Middle frontal gyrus (tissue), 1 donor: Measurements from ENCODE around the gene ZFAND6.
"Not testable (repeated sequence)": the region's sequence is repeated elsewhere in the genome, so short reads cannot be mapped to it uniquely, and the experiment has no call there.

ENCODE experiments used
- DNase-seq: peaks from one replicate; pipeline ENCODE4 v3.0.0-alpha.2; 2015; ENCODE audit warnings: low spot score; ENCODE audit errors: extremely low spot score

ZFAND6 gene

DNA sequence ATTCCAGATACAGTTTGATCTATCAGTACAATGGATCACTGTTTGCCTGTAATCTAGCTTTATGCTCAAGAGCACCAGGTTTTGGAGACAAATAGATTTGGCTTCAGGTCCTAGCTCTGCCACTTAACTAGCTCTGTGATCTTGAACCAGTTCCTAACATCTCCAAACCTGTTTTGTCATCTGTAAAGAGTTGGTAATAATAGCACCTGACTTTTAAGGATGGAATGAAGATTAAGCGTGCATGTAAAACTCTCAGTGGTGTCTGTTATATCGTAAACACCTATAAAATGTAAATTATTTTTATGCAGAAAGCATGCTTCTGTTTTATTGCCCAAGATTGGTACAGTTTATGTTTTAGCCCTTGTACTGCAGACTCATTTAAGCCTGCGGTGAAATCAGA is 36.5 kb downstream of the ZFAND6 start:
- no peak for DNase-seq

- DNase-seq, result no peak
Observed at GRCh38 chr15:80098341-80098740, 38.9 kb downstream of the ZFAND6 start.

DNA sequence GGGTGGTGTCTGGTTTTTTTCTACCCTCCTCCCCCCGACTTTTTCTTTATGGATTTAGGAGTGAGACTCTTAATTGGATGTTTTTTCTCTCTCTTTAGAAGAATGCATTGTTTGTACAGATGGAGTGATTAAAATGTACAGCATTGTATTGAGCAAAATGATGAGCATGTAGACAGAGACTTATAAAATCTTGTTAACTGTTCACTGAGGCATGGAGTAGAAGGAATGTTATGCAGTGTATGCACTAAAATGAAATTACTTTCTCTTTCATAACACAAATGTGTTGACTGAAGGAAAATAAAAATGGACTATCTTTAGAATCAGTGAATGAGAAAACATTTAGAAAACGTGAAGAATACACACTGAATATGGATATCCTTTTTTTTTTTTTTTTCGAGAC is 39.8 kb downstream of the ZFAND6 start:
- no peak for DNase-seq

DNA sequence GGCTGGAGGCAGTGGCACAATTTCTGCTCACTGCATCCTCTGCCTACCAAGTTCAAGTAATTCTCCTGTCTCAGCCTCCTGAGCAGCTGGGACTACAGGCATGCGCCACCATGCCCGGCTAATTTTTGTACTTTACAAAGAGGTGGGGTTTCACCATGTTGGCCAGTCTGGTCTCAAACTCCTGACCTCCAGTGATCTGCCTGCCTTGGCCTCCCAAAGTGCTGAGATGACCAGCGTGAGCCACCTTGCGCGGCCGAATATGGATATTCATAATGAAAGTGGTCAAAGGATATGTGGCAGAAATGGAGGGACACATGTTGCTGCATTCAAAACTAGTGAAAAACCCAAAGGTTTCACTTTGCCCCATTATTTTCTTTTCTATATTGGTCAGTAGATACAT is 40.2 kb downstream of the ZFAND6 start:
- not testable (repeated sequence) for DNase-seq

GRCh38 chr15:80100247-80100646 is 40.8 kb downstream of the ZFAND6 start:
- DNase-seq, result no peak

DNA sequence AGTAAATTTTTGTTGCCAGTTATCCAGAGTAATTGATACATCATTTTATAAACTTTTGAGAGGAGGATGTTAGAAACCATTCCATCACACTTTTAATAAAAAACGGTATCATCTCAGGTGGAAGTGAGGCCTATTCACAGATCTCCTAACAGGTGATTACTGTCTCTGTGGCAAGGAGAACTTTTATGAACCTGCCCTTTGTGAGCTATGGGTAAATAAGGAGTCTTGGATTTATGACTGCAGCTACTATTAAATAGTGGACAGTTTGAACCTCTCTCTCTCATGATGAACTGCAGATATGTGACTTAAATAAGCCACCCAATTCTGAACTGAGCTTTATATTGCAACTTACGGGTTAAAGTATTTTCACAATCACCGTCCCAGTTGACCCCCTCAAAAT is 45.7 kb downstream of the ZFAND6 start:
- no peak for DNase-seq

- no peak for DNase-seq
Observed at GRCh38 chr15:80105595-80105994, 46.1 kb downstream of the ZFAND6 start.

- no peak for DNase-seq
Observed at GRCh38 chr15:80106051-80106450, 46.6 kb downstream of the ZFAND6 start.

GRCh38 chr15:80107204-80107603 is 47.7 kb downstream of the ZFAND6 start:
- DNase-seq, result no peak

GRCh38 chr15:80107774-80108173 is 48.3 kb downstream of the ZFAND6 start:
- no peak for DNase-seq

- no peak for DNase-seq
Observed at GRCh38 chr15:80109388-80109787, 49.9 kb downstream of the ZFAND6 start.

DNA sequence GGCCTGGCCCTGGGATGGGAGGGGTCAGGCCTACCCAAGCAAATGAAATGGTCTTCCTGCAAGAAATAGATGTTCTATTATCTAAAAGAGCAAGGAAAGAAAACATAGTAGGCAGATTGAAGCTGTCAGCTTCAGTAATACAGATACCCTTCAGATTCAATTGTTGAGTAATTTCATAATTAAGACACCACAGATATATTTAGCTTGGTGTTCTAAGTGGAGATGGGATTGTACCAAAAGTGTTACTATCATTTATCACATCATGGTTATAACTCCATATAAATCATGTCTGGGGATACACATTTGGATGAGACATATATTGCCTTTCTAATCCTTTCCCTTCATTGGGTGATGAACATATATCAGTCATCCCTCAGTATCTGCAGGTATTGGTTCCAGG is 51.4 kb downstream of the ZFAND6 start:
- DNase-seq, result no peak

DNA sequence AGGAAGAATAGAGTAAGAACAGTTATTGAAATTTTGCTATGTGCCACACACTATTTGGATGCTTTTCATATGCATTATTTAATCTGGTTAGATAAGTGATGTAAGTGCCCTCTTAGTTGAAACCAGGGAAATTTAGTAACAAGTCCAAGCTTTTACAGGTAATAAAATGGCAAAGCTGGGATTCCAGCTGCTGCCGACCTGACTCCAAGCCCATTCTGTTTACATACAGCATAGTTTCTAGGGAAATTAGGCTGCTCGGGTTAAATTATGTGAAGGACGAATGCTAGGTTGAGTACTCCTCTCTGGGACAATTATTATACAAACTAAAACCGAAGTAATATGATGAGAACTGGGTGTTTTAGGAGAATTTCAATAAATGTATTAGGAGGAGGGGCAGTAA is 54.6 kb downstream of the ZFAND6 start:
- DNase-seq, result no peak

- DNase-seq, result no peak
Observed at GRCh38 chr15:80115021-80115420, 55.5 kb downstream of the ZFAND6 start.

GRCh38 chr15:80118956-80119355 is 59.5 kb downstream of the ZFAND6 start:
- no peak for DNase-seq

GRCh38 chr15:80120636-80121035 is 61.2 kb downstream of the ZFAND6 start:
- DNase-seq, result no peak

DNA sequence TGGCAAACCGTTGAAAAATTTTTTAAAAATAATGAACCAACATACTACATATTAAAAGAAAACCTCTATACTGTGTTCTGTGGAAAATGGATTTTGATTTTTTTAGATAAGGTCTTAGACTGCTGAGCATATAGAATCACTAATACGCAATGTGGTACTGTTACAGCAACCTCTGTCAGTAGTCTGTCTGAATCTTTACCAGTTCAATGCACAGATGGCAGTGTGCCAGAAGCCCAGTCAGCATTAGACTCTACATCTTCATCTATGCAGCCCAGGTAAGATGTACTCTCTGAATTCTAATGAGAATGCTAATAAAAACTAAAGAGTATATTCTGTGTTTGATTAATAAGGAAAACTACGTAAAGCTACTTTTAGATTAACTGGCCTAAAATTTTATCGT is 62.1 kb downstream of the ZFAND6 start:
- no peak for DNase-seq

GRCh38 chr15:80123034-80123433 is 63.6 kb downstream of the ZFAND6 start:
- DNase-seq, result no peak

DNA sequence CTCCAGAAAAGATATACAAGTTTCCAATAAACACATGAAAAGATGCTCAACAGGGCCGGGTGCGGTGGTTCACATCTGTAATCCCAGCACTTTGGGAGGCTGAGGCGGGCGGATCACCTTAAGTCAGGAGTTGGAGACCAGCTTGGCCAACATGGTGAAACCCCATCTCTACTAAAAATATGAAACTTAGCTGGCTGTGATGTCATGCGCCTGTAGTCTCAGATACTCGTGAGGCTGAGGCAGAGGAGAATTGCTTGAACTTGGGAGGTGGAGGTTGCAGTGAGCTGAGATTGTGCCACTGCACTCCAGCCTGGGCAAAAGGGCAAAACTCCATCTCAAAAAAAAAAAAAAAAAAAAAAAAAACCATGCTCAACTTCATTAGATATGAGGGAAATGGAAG is 67.8 kb downstream of the ZFAND6 start:
- not testable (repeated sequence) for DNase-seq

GRCh38 chr15:80127911-80128310 is 68.4 kb downstream of the ZFAND6 start:
- no peak for DNase-seq

DNA sequence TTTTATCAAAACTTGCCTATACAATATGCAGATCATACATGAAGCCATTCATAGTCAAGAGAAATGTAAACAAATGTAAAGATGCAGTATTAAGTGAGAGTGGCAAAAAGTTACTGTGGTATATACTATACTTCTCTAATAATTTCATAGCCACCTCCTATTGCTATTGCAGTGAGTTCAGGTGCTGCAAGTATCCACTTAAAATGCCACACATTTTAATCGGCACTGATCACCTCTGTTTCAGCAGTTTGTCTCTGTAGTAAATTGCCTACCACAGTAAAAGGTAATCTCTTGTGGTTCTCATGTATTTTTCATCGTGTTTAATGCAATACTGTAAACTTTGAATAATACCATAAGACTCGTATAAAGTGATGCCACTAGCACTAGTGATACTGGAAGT is 72.9 kb downstream of the ZFAND6 start:
- DNase-seq, result no peak

GRCh38 chr15:80136854-80137253 is 77.4 kb downstream of the ZFAND6 start:
- DNase-seq, result no peak

DNA sequence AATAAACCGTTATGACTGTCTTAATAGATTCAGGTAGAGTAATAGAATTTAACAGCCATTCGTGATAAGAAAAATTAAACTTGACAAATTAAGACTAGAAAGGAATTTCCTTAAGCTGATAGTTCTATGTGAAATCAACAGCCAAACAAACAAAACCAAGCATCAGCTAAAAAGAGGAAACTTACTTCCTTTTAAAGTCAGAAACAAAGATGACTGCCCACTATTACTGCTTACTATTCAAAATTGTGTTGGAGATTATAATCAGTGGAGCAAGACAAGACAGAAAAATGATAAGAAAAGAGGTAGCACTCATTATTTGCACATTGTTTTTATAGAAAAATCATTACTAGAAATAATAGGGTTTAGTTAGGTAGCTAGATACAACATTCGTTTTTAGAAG is 79.5 kb downstream of the ZFAND6 start:
- no peak for DNase-seq

DNA sequence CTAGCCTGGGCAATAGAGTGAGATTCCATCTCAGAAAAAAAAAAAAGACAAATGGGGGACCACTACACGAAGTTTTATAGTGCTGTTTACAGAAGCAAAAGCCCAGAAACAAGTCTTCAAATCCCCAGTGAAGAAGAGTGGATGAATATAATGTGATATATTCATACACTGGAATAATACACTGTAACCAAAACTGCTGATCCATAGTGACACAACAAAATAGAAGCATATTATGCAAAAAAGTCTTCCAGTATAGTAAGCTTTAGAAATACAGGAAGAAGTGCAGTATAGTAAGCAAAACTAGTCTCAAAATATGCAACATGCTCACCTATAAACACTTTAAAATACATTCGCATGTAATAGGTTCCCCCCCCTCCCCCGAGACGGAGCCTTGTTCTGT is 81.4 kb downstream of the ZFAND6 start:
- no peak for DNase-seq
